DND-41 (cell line): ENCODE results near the gene NOTCH4.

Experiments
- CTCF ChIP-seq: IDR thresholded peaks from 2 replicates; pipeline ENCODE4 v1.5.1; 2012; ENCODE audit warnings: borderline replicate concordance, low read length, moderate library complexity, mild to moderate bottlenecking; ENCODE audit not compliant: poor library complexity, severe bottlenecking; ENCODE audit errors: extremely low read depth
- EZH2 ChIP-seq: IDR thresholded peaks from 3 replicates; pipeline ENCODE4 v1.6.1; 2012; ENCODE audit warnings: borderline replicate concordance, low read depth, mild to moderate bottlenecking, moderate library complexity, low read length, inconsistent platforms; ENCODE audit not compliant: severe bottlenecking

GRCh38 chr6:32171234-32171633 is 52.6 kb downstream of the NOTCH4 start:
- TF ChIP-seq CTCF (no peak), EZH2 (no peak)
